ENCODE measurements around the gene NFAM1.

DNA sequence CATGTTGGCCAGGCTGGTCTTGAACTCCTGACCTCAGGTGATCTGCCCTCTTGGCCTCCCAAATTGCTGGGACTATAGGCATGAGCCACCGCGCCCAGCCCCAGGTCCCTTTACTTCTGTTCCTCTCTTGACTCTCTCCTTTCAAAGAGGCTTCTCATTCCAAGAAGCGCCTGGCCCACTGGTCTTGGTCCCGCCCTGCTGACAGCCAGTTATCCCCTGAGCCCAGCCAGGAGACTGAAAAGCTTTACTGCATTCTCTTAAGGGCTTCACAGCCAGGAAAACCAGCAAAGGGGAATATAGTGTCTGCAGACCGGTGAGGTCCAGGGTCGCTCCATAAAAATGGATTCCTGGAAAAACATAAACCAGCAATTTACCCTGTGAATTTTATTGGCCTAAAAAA, 68.3 kb downstream of the NFAM1 start:
- TF ChIP-seq CTCF (IDR thresholded peaks at IDR 0.05) (no peak), POLR2A (IDR thresholded peaks at IDR 0.05) (no peak), EP300 (IDR thresholded peaks at IDR 0.05) (no peak)

Measured in sigmoid colon (tissue), 4 donors.